HCT116 (cell line): ENCODE results near the gene TRIAP1. TPM values are rescaled to one million over a fixed set of nuclear protein-coding genes. Genes with fewer than 3 reads are reported as not detected.

Source experiments
- ATAC-seq: fragments of 200-7000 bp; cut with Tn5 transposase; 2 replicates; pipeline ENCODE4 v1.9.1; 2020; ENCODE audit warnings: mild to moderate bottlenecking, moderate library complexity
- BruUV-seq: library from RNA; stranded (reverse); fragments of 400-500 nt; replicated peaks from 2 replicates; lab custom pipeline; 2021; lab: Mats Ljungman, UMichigan
- CTCF ChIA-PET: fragments of 300-600 bp; sonication (Branson Sonifier 250); formaldehyde crosslinking; loops from one replicate; lab custom pipeline; 2021; ENCODE audit warnings: antibody characterized with exemption; lab: Charles Lee
- POLR2A ChIA-PET: fragments of 300-600, 350-600 bp; sonication (Branson Sonifier 250); formaldehyde crosslinking; loops from one replicate; lab custom pipeline; 2021; ENCODE audit warnings: antibody characterized with exemption; lab: Charles Lee
- RAD21 ChIA-PET, 2 experiments: fragments of 300-600 bp; sonication (Branson Sonifier 250); formaldehyde crosslinking; loops; one replicate each; lab custom pipeline; 2023; ENCODE audit warnings: low total read pairs in 2 of 2; ENCODE audit not compliant: uncharacterized antibody in 2 of 2, unreplicated experiment in 2 of 2, low non-redundant PET in 1 of 2; lab: Charles Lee
- DNase-seq: peaks from one replicate; pipeline ENCODE4 v3.0.0-alpha.2; 2010; ENCODE audit warnings: low read depth, low spot score
- H2AFZ ChIP-seq: fragments of 200-600 bp; shearing (Covaris generic), sonication (generic); 2 replicates; pipeline ENCODE4 v1.6.1; 2017; ENCODE audit warnings: low read depth, mixed run types, mixed read lengths, antibody characterized with exemption, low read length; ENCODE audit not compliant: poor library complexity, severe bottlenecking
- H3K27ac ChIP-seq: 2 replicates; pipeline ENCODE4 v1.5.1; 2012; ENCODE audit warnings: low read depth, low read length
- H3K27me3 ChIP-seq: fragments of 200-600 bp; sonication (generic); 2 replicates; pipeline ENCODE4 v1.6.1; 2016; ENCODE audit warnings: mixed run types, low read length, mixed read lengths; ENCODE audit not compliant: insufficient read depth
- H3K36me3 ChIP-seq, 2 experiments: fragments of 200-500 bp in 1 of 2; fragments of 200-600 bp in 1 of 2; sonication (Bioruptor generic) in 1 of 2; sonication (generic) in 1 of 2; 2 replicates each; pipeline versions ENCODE4 v1.5.1 to v1.6.1; 2014 to 2016; ENCODE audit warnings: low read length in 2 of 2, inconsistent platforms in 1 of 2, mixed read lengths in 1 of 2, mixed run types in 1 of 2; ENCODE audit not compliant: insufficient read depth in 2 of 2, control insufficient read depth in 1 of 2
- H3K4me1 ChIP-seq, 2 experiments: fragments of 200-600 bp in 1 of 2; sonication (generic) in 1 of 2; 2 replicates each; pipeline versions ENCODE4 v1.5.1 to v1.6.1; 2012 to 2017; ENCODE audit warnings: low read length in 2 of 2, inconsistent platforms in 1 of 2, mild to moderate bottlenecking in 1 of 2, mixed read lengths in 1 of 2, mixed run types in 1 of 2, moderate library complexity in 1 of 2; ENCODE audit not compliant: insufficient read depth in 2 of 2, control insufficient read depth in 1 of 2
- H3K4me2 ChIP-seq: fragments of 200-600 bp; sonication (generic); 2 replicates; pipeline ENCODE4 v1.6.1; 2017; ENCODE audit warnings: mixed run types, low read length, mixed read lengths
- H3K4me3 ChIP-seq, 2 experiments: fragments of 200-600 bp in 1 of 2; sonication (generic) in 1 of 2; replicated peaks in 1 of 2; 2 replicates each; pipeline ENCODE4 v1.5.1; 2011 to 2016; ENCODE audit warnings: low read length in 2 of 2, control low read depth in 1 of 2, low read depth in 1 of 2, mild to moderate bottlenecking in 1 of 2, mixed read lengths in 1 of 2, mixed run types in 1 of 2
- H3K79me2 ChIP-seq: fragments of 200-600 bp; sonication (generic); 2 replicates; pipeline ENCODE4 v1.6.1; 2017; ENCODE audit warnings: mild to moderate bottlenecking, mixed run types, low read length, moderate library complexity, mixed read lengths; ENCODE audit not compliant: insufficient read depth
- H3K9ac ChIP-seq: fragments of 200-600 bp; sonication (generic); 2 replicates; pipeline ENCODE4 v1.6.1; 2016; ENCODE audit warnings: low read length, mixed read lengths
- H3K9me2 ChIP-seq: fragments of 200-600 bp; sonication (generic), shearing (Covaris generic); 2 replicates; pipeline ENCODE4 v1.6.1; 2017; ENCODE audit warnings: mixed run types, mild to moderate bottlenecking, moderate library complexity; ENCODE audit not compliant: insufficient read depth
- H3K9me3 ChIP-seq, 2 experiments: fragments of 200-500 bp in 1 of 2; fragments of 200-600 bp in 1 of 2; sonication (Bioruptor generic) in 1 of 2; sonication (generic) in 1 of 2; 2 replicates each; pipeline ENCODE4 v1.6.1; 2014 to 2017; ENCODE audit warnings: low read length in 2 of 2, mixed read lengths in 2 of 2, inconsistent platforms in 1 of 2, low read depth in 1 of 2, mild to moderate bottlenecking in 1 of 2, mixed run types in 1 of 2, moderate library complexity in 1 of 2; ENCODE audit not compliant: control insufficient read depth in 1 of 2, insufficient read depth in 1 of 2
- H4K20me1 ChIP-seq: fragments of 200-600 bp; sonication (generic), shearing (Covaris generic); 2 replicates; pipeline ENCODE4 v1.6.1; 2017; ENCODE audit warnings: mixed run types, mild to moderate bottlenecking, moderate library complexity; ENCODE audit not compliant: insufficient read depth
- ELF1 ChIP-seq: IDR thresholded peaks from 2 replicates; pipeline ENCODE4 v1.6.1; 2012; ENCODE audit warnings: low read depth, borderline replicate concordance
- EZH2phosphoT487 ChIP-seq: fragments of 200-600 bp; IDR thresholded peaks from 2 replicates; pipeline ENCODE4 v1.6.1; 2018; ENCODE audit warnings: antibody characterized with exemption, borderline replicate concordance
- JUND ChIP-seq: IDR thresholded peaks from 2 replicates; pipeline ENCODE4 v1.6.1; 2012
- RAD21 ChIP-seq: IDR thresholded peaks from 2 replicates; pipeline ENCODE4 v1.6.1; 2012; ENCODE audit warnings: low read depth, mild to moderate bottlenecking
- ZFX ChIP-seq: fragments of 450-650 bp; IDR thresholded peaks from 2 replicates; pipeline ENCODE4 v1.6.1; 2017
- ZNF274 ChIP-seq: fragments of 200-500 bp; sonication (Bioruptor generic); IDR thresholded peaks from 2 replicates; pipeline ENCODE4 v1.6.1; 2014; ENCODE audit warnings: mild to moderate bottlenecking, low read depth, low read length, inconsistent platforms
- intact Hi-C: fragments of 100-400 bp; cut with micrococcal nuclease; formaldehyde crosslinking; loops from 2 replicates; pipeline ENCODE4 v1.10.0; 2022
- total RNA-seq: library from RNA; stranded (reverse); gene quantifications from one replicate; pipeline ENCODE4 v1.2.1, GENCODE V29; 2021; ENCODE audit not compliant: unreplicated experiment
- TF ChIP-seq, protein P1 (sequence below): IDR thresholded peaks from 2 replicates; pipeline ENCODE4 v1.6.1; 2012; ENCODE audit warnings: low read depth
- TF ChIP-seq, protein P2 (sequence below): IDR thresholded peaks from 2 replicates; pipeline ENCODE4 v1.6.1; 2012

Gene TRIAP1
- total RNA-seq, 1 experiment from 2014 or later: 40.3 TPM

DNA sequence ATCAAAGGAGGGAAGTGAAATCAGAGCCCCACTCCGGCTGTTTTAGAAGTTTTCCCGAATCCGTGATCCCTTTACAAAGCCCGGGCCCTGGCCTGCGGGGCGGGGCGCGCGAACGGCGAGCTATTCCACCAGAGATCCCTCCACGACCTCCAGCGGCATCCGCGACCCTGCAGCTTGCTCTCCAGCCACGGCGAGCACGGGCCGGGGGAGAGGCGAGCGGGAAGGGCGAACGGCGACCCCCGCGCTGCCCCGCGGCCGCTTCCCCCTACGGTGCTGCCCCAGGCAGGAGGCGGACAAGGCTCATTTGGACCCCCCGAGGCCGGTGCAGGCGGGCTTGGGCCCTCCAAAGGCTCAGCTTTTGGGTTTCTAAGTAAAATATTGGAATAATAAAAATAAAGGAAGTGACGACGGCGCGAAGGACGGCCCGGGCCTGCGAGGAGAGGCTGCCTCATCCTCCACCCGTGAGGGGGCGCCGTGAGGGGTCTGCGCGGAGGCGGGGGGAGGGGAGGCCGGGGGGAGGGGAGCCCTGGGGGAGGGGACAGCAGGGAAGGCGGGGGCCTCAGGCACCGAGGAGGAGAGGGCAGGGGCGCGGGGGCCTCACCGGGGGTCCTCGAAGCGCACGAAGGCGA is 22.8 kb upstream of the TRIAP1 start:
- Histone ChIP-seq H3K4me1 (peaks cover 26 to 54% of the 10 kb centered on the region in 2 experiments), H3K79me2 (peaks cover 75% of the 10 kb centered on the region), H3K36me3 (peaks cover 25 to 26% of the 10 kb centered on the region in 2 experiments)
- no peak for DNase-seq
- TF ChIP-seq, protein P1, sequence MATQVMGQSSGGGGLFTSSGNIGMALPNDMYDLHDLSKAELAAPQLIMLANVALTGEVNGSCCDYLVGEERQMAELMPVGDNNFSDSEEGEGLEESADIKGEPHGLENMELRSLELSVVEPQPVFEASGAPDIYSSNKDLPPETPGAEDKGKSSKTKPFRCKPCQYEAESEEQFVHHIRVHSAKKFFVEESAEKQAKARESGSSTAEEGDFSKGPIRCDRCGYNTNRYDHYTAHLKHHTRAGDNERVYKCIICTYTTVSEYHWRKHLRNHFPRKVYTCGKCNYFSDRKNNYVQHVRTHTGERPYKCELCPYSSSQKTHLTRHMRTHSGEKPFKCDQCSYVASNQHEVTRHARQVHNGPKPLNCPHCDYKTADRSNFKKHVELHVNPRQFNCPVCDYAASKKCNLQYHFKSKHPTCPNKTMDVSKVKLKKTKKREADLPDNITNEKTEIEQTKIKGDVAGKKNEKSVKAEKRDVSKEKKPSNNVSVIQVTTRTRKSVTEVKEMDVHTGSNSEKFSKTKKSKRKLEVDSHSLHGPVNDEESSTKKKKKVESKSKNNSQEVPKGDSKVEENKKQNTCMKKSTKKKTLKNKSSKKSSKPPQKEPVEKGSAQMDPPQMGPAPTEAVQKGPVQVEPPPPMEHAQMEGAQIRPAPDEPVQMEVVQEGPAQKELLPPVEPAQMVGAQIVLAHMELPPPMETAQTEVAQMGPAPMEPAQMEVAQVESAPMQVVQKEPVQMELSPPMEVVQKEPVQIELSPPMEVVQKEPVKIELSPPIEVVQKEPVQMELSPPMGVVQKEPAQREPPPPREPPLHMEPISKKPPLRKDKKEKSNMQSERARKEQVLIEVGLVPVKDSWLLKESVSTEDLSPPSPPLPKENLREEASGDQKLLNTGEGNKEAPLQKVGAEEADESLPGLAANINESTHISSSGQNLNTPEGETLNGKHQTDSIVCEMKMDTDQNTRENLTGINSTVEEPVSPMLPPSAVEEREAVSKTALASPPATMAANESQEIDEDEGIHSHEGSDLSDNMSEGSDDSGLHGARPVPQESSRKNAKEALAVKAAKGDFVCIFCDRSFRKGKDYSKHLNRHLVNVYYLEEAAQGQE: no peak
- no peak for TF ChIP-seq ELF1
- no peak for TF ChIP-seq EZH2phosphoT487
- TF ChIP-seq JUND: no peak
- TF ChIP-seq ZFX: no peak; the same call in 1 of the 2 replicates
- no peak for TF ChIP-seq ZNF274
- TF ChIP-seq, protein P2, sequence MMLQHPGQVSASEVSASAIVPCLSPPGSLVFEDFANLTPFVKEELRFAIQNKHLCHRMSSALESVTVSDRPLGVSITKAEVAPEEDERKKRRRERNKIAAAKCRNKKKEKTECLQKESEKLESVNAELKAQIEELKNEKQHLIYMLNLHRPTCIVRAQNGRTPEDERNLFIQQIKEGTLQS: no peak
- TF ChIP-seq RAD21: no peak
- TF ChIP-seq, all 23 proteins: peak for 0
- H3K27ac ChIP-seq: peak overlapping the region; percentile 97
- H3K4me3 ChIP-seq: peak overlapping the region; percentile 80 to 89
- peak overlapping the region; percentile 91 for H3K4me2 ChIP-seq
- intact Hi-C loops: loop anchor here (5.0 kb wide), 1 partner anchor 132 kb away; no protein-coding TSS in a partner anchor
- peak overlapping the region; percentile 95 for H3K9ac ChIP-seq
- ChIA-PET POLR2A (interaction anchor here (0.7 to 2.5 kb wide), 6 partner anchors 9 to 268 kb away, joined by 3 to 12 read pairs (median 4); partner anchors contain the start of genes DYNLL1 and RPLP0), CTCF (interaction anchor here (0.9 to 3.2 kb wide), 2 partner anchors 12 to 133 kb away, joined by 3 to 25 read pairs; no protein-coding TSS in a partner anchor), RAD21 (no interaction called here)
- no TSS peak for BruUV-seq
- H2AFZ ChIP-seq: no peak overlapping the region
- H3K27me3 ChIP-seq: no peaks in the 10 kb centered on the region
- ATAC-seq: peak; percentile 24
- no peaks in the 10 kb centered on the region for H3K9me2 ChIP-seq
- H4K20me1 ChIP-seq: peaks cover 29% of the 10 kb centered on the region; the same call in 1 of the 2 replicates
- no peaks in the 10 kb centered on the region for H3K9me3 ChIP-seq
